ENCODE results near the gene HIPK2. TPM values are rescaled to one million over a fixed set of nuclear protein-coding genes. Genes with fewer than 3 reads are reported as not detected.

The HIPK2 gene
- polyA plus RNA-seq, 1 donor, result 9.6 TPM

DNA sequence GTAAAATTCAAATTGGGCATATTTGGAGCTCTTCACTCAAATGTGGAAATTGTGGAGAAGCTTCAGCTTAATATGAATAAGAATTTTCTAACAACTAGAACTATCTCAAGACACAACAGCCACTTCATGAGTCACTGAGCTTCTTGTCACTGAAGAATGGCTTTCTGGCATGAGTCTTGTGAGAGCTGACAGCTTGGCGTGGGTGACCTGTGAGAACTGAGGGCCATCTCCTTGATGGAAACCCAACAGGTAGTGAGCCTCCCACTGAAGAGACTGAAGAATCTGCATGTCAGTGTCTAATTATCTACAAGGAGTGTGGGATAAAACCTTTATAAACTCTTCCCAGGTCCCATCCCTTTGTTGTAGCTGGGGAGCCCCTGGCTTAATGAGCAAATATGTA, 188.3 kb downstream of the HIPK2 start:
- no peak for DNase-seq (ENCODE audit: low read depth)

DNA sequence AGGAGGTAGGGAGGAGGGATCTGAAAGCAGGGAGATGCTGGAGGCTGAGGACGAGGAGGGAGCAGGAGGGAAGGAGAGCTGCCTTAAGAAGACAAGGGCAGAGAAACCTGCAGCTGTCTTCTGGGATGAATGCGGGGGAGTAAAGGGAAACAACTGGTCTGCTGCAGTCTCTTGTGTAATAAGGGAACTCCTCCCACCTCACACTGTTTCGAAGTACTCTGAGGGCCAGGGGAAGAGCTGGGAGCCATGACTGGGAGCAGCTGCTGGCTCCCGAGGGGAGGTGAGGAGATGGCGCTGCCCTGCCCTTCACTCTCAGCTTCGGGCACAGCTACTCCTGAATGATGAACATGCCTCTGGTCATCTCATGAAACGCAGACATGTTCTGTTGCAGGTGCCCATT, 189.2 kb downstream of the HIPK2 start:
- no peak for DNase-seq (ENCODE audit: low read depth)

DNA sequence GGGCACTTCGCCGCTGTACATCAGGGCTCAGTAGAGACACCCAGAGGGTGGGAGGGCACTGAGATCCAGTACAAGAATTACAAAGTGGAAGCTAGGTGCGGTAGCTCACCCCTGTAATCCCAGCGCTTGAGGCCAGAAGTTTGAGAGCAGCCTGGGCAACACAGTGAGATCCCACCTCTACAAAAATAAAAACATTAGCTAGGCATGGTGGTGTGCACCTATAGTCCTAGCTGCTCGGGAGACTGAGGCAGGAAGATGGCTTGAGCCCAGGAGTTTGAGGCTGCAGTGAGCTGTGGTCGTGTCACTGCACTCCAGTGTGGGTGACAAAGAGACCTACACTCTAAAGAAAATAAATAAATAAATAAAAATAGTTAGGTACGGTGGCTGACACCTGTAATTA, 190.3 kb downstream of the HIPK2 start:
- no peak for DNase-seq (ENCODE audit: low read depth)

DNA sequence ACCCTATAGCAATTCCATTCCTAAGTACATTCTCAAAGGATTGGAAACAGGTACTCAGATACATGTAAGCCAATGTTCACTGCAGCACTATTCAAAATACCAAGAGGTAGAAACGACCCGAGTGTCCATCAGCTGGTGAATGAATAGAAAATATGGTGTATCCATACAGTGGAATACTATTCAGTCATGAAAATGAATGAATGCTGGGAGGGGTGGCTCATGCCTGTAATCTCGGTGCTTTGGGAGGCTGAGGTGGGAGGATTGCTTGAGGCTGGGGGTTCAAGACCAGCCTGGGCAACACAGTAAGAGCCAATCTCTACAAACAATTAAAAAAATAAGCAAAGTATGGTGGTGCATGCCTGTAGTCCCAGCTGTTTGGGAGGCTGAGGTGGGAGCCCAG, 191.5 kb downstream of the HIPK2 start:
- no peak for DNase-seq (ENCODE audit: low read depth)

DNA sequence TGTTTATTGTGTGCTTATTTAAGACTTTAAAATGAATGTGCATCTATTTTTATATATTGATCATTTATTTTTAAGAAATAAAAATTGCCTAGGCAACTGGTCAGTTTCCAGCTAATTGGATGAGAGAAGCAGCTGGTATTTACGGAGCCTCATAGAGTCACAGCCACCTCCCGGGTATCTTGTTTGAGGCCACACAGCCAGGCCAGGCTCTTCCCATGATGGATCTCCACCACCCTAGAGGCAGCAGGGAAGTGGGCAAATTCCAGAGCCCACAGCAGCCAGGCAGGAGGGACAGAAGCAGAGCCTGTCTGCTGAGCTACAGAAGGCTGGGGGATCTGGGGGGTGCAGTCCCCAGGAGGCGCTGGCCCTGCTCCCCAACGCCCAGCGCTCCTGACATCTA, 192.8 kb downstream of the HIPK2 start:
- DNase-seq (ENCODE audit: low read depth), result no peak

DNA sequence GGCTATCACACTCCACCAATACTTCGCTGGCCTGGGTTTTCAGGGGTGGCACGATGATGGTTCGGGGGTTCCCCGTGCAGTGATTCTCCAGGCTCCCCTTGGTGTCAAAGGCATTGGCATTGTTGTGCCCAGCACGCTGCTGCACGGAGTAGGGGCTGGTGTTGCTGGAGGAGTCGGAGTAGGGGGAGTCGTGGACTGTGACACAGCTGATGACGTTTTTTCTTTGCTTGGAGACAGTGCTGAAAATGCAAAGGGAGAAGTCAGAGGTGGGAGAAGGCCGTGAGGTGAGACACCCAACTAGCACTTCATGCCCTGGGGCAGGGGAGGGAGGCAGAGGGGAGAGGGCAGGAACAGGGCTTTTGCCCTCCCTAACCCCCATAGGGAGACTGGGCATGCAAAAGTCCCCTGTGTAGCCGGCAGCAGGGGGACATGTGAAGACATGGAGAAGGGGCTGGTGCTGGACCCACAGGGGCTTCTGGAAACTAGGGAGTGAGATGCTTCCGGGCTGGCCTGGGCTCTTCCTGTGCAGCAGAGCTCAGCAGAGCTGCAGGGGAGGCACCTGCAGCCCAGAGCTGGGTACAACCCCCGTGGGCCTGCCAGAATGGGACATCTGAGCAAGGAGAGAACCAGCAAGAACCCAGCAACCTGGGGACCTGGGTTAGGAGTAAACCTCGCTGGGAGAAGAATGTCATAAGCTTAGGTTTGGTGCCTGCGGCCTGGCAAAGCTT, 193.8 kb downstream of the HIPK2 start:
- no peak for DNase-seq (ENCODE audit: low read depth)

DNA sequence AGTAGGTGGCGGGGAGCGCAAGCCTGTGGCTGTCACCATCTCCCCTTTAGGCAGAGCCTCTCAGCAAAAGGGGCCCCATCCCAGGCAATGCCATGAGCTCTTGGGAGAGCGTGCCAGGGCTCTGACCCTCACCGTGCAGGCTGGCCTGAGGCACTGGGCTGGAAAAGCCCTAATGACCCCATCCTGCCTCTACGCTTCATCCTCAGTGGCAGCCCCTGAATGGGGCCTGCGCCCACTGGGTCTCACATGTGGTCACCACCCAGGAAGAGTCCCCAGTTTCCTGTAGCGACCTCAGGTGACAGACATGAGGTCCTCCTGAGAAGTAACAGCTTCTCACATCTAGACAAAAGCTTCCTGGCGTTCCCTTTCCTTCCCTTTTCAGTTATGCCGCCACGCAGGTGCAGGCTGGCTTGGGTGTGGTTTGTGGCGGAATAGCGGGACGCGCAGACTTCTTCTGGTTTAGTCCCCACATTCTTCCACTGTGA, 195.1 kb downstream of the HIPK2 start:
- no peak for DNase-seq (ENCODE audit: low read depth)

DNA sequence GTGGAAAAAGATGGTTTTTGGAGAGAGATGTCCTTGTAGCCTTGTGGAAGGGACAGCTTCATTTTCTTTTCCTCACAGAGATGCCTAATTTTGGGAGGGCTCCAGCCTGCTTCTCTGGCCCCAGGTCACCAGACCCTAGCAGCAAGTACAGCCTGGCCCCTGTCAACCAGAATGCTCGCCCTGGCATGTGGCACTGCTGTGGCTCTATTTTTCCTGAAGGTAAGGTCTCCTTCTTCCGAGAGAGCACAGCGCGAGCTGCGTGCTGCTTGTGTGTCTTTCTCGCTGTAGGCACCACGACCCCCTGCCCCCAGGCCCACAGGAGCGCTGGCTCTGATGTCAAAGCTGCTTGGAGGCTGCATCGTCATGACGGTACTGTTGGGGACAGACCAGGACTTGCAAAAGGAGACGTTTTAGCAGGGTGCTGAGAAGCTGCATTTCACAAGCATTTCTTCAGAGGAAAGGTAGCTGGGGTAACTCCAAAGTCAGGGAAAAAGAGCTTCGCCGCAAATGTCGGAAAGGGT, 195.6 kb downstream of the HIPK2 start:
- no peak for DNase-seq (ENCODE audit: low read depth)

DNA sequence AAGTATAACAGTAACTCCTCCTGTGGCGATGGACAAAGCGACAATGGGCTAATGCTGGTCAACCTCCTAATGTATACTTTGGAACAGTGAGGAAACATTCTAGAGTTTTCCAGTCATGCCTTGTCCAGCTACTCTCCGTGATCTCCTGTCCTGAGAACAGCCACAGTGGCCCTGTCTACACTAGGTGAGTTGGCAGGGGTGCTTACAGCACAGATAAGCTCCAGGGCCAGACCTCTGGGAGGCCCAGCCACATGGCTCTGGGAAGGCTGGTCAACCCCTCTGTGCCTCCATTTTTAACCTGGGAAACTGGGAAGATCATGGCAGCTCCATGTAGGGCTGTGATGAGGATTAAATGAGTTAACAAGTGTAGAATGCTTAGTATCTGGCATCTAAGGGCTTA, 197.4 kb downstream of the HIPK2 start:
- DNase-seq (ENCODE audit: low read depth), result no peak

DNA sequence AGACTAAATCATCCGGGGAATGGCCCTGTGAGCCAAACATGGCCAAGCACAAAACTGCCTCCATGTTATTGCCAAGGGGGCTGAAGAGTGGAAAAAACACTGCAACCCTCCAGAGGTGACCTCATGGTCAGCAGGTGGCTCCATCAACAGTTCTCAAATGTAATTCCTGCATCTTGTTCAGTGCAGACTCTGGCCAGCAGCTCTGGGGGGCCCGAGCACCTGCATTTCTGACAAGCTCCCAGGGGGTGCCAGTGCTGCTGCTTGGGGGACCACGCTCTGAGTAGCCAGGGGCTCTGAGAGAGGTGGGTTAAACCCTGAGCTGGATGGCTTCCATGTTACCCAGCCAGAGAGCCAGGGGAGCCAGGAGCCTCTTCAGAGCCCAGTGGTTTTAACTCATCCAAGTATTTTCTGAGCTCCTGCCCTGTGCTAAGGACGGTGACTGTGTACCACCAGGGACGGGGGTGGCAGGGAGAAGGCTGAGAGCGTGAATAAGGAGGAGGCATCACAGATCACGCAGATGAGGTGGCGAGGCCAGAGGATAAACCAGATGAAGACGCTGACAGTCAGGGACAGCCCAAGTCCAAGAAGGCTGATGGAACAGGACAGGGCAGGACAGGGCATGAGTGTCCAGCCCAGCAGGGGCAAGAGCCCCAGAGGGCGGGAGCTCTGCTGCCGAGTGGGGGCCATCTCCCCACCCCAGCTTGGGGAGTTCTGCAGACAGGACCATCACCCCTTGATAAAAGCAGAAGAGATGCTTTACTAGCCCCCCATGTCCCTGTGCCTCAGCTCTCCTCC, 201.4 kb downstream of the HIPK2 start:
- DNase-seq (ENCODE audit: low read depth), result no peak

DNA sequence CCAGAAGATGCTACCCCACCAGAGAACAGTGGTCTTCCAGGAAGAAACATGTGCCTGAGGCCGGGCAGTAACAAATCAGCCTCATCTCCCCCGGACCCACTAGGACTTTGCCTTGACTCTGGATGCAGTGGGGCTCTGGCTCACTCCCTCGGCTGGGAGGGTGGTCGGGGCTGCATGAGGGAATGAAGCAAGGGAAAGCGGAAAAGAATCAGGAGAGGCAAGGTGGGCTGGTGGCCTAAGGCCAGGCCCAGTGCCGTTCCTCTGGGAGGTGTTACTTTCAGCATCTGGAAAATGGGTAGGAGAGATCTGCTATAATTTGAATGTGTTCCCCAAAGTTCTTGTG, 202.5 kb downstream of the HIPK2 start:
- DNase-seq (ENCODE audit: low read depth), result no peak

DNA sequence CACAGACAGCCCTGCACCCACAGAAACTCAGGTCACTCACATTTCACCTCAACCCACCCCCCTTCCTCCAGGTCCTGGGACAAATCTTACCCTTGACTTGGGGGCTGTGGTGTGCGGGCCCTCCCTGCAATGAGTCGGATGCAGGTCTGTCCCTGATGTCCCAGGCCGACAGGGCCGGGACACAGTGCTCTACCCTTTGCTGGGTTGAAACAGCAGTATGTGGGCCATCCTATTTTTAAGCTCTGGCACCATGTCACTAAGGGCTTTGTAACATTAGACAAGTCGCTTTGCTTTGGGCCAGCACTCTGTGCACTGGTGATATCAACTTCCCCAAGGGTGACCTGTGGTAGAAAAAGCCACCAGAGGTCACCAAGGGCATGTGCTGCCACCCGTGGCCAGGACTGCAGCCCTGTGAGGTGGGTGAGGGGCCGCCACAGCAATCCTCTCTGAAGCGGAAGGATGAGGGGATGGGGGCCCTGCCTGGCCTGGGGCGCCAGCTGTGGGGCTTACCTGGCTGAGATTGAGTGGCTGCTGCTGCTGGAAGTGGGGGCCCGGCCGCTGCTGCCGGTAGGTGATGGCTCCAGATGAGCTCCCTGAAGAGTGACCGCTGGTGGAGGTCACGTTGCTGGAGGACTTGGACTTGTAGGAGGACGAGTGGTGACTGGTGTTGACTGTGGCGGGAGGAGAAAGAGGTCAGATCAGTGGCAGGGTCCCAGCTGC, 203.0 kb downstream of the HIPK2 start:
- DNase-seq (ENCODE audit: low read depth), result no peak

DNA sequence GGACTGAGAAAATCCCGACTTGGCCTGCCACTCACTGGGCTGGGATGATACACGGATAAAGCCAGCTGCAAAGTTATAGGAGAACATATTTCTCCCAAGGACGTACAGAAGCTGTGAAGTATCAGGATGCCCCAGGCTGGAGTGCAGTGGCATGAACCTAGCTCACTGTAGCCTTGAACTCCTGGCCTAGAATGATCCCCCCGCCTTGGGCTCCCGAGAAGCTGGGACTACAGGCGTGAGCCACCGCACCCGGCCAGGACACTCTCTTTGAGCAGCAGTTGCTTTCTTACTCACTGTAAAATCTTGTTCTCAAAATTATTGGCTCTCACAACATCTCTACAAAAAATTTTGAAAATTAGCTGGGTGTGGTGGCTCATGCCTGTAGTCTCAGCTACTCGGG, 203.9 kb downstream of the HIPK2 start:
- DNase-seq (ENCODE audit: low read depth), result no peak

DNA sequence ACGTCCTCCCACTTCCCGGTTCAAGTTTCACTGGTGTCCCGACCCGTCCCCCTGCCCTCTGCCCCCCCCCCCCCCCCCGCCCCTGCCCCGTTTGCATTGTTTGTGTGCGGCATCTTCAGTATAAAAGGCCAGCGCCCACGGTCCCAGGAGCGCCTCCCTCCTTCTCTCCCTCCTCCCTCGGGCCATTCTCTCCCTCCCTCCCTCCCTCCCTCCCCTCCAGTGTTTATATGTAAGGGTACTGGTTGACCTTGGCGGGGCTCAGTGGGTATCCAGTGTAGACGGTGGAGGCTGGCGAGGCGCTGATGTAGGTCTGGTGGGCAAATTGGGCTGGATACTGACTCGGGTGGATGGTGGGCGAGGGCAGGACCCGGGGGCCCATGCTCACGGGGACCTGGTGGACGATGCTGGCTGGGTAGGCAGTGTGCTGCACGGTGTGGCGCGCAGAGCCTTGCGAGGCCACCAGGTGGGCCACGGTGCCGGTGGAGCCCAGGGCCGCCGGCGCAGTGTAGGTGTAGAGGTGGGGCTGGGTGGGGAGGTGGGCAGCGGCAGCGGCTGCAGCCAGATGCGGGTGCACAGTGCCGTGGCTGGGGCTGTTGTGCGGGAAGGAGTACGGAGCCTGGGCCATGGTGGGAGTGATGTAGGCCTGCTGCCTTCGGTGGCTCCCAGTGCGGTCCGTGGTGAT, 205.0 kb downstream of the HIPK2 start:
- no peak for DNase-seq (ENCODE audit: low read depth)

DNA sequence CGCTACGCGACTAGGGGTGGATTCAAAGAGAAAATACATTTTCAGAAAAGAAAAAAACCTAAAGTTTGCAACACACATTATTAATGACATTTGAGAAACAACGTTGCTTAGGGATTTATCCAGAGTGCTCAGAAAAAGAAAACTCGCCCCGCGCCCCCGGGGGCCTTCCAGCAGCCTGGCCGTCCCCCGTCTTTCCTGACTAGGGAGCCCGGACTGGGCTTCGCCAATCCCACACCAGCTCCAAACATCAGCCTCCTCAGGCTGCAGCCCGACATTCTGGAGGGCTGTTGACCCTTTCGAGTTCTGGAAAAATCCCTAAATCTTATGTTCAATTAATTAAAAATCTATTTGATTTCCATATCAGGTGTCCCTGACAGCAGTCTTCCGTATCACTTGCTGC, 205.7 kb downstream of the HIPK2 start:
- DNase-seq (ENCODE audit: low read depth), result no peak

DNA sequence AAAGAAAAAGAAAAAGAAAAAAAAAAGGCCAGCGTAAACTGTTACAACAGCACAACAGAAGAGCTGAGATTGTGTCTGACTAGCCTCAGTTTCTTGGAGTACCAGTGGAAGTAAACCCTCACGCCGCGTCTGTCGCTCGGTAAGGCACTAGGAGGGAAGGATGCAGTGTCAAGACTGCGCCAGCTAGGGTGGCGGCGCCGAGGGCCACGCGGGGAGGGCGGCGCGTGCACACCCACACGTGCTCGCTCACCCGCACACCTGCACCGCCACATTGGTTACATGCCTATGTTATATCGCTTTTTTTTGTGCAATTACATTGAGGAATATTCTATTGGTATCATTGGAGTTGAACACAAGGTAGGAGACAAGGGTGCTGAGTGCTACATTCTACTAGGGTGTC, 206.1 kb downstream of the HIPK2 start:
- DNase-seq (ENCODE audit: low read depth), result no peak

DNA sequence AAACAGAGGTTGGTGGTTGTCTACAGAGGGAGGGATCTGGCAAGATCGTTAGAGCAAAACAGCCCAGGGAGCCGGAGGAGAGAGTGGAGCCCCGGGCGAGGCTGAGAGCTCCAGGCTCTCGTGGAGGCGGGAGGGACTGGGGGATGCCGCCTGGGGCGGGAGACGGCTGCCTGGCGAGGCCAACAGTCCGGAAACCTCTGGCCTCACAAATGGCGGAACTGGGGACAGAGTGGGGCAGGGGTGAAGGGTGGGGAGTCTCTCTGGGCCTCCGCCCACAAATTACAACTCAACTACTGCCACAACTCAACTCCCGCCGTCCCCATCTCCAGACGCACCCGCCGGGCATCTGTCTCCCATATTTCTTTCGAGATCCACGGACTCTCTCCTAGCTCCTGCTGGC, 206.6 kb downstream of the HIPK2 start:
- DNase-seq (ENCODE audit: low read depth), result no peak

DNA sequence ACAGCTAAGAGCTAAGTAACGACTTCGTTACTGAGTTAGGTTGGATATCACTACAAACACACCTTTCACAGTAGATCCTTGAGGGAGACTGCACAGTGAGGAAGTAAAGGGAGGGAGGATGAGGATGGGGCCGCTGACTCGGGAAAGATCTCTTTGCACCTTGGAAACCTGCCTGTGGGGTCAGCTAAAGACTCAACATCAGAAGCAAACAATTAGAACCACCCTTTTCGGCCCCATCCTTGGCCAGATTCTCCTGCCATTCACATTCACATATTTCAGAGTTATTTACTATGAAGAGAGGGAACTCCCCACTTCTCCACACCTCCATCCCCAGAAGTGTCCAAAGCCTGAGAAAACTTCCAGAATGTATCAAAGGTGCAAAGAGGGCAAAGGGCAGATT, 207.2 kb downstream of the HIPK2 start:
- no peak for DNase-seq (ENCODE audit: low read depth)

DNA sequence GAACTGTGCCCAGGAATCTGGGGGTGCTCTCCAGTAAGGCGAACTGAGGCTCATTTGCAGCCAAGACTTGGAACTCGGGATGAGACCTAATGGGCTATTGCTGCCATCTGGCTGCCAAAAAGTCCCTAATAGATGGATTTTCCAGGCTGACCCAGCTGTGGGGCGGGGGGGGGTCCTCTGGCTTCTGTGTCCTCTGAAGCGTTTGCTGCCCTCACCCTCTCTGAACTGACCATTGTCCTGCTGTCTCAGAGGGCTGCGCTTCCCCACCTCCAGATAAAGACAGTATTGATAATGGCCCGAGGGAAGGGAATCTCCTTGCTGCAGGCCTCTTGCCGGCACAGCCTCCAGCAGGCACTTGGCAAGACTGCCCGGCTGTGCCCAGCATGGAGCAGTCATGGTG, 207.7 kb downstream of the HIPK2 start:
- no peak for DNase-seq (ENCODE audit: low read depth)

DNA sequence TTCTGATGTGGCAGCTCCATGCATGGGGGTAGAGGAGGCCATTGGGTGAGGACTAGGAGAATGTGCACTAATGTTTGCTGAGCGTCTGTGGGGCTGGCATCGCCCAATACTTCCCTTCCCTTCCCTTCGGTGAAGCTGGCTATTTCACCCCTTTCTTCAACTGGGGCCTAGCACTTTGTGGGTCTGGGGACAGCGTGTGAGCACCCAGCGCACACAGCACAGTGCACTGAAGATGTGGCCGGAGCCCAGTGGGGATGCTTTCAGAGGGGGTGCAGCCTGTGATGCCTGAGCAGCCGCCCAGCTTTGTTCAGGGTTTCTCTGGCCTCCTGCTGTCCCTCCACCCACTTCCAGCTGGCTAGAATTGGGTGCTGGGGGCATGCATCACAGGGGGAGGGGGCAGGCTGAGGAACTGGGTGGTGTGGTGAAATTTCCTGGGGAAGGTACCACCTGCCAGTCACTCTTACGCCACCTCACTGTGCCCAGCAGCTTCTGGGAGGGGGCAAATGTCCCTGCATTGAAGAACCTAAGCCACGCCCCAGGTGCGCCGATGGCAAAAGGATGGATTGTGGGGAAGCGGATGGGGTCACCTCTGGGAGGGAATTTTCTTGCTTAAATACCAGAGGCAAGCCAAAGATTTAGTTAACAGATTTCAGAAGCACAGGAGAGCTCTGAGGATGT, 208.8 kb downstream of the HIPK2 start:
- no peak for DNase-seq (ENCODE audit: low read depth)

DNA sequence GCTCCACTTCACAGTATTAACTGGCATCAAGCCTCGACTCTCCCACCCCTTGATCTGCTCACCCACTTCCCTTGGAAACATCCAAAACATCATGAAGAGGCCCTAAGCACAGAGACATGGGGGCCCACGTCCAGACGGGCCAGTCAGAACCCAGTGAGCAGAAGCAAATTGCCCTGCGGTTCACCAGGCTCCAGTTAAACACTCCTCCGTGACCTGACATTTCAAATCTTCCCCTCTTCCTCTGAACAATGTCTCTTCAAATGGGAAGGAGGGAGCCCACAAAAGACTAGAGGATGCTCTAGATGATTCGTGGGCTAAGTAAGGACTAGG, 209.5 kb downstream of the HIPK2 start:
- DNase-seq (ENCODE audit: low read depth), result no peak
